Mucosa of rectum (tissue), 2 donors: ENCODE data around the gene NKX2-4.

Experiments
- H3K27ac ChIP-seq, 2 donors: one replicate each; pipeline ENCODE4 v1.7.0; 2013; ENCODE audit warnings: inconsistent platforms in 2 of 2, low read depth in 2 of 2, low read length in 2 of 2
- H3K27me3 ChIP-seq, 2 donors: one replicate each; pipeline ENCODE4 v1.7.0; 2013; ENCODE audit warnings: low read length in 2 of 2; ENCODE audit not compliant: control insufficient read depth in 2 of 2, insufficient read depth in 2 of 2
- H3K36me3 ChIP-seq, 2 donors: one replicate each; pipeline ENCODE4 v1.7.0; 2013; ENCODE audit warnings: low read length in 2 of 2; ENCODE audit not compliant: control insufficient read depth in 2 of 2, insufficient read depth in 2 of 2
- H3K4me1 ChIP-seq, 2 donors: one replicate each; pipeline ENCODE4 v1.7.0; 2013; ENCODE audit warnings: low read length in 2 of 2, mild to moderate bottlenecking in 1 of 2; ENCODE audit not compliant: control insufficient read depth in 2 of 2, insufficient read depth in 2 of 2
- H3K4me3 ChIP-seq, 2 donors: one replicate each; pipeline ENCODE4 v1.7.0; 2013; ENCODE audit warnings: low read length in 2 of 2
- H3K9ac ChIP-seq, 2 donors: one replicate each; pipeline ENCODE4 v1.7.0; 2013; ENCODE audit warnings: low read length in 2 of 2, low read depth in 1 of 2, mild to moderate bottlenecking in 1 of 2
- H3K9me3 ChIP-seq, 2 donors: one replicate each; pipeline ENCODE4 v1.7.0; 2013; ENCODE audit warnings: low read length in 2 of 2; ENCODE audit not compliant: control insufficient read depth in 2 of 2
- donor health status: healthy.
- donor health status: Normal muscosa, but diverticular disease.

Gene NKX2-4

GRCh38 chr20:21384308-21384892, 12.9 kb downstream of the NKX2-4 start:
- Histone ChIP-seq H3K27ac (no peak overlapping the region), H3K4me1 (no peaks in the 10 kb centered on the region), H3K4me3 (no peak overlapping the region), H3K36me3 (peaks cover 33 to 36% of the 10 kb centered on the region in 2 donors), H3K27me3 (no peaks in the 10 kb centered on the region), H3K9ac (no peak overlapping the region), H3K9me3 (no peaks in the 10 kb centered on the region)

- no peak overlapping the region for H3K9ac ChIP-seq
- no peaks in the 10 kb centered on the region for H3K9me3 ChIP-seq
- no peak overlapping the region for H3K27ac ChIP-seq
- peaks cover 30 to 31% of the 10 kb centered on the region in 2 donors for H3K36me3 ChIP-seq
- no peaks in the 10 kb centered on the region for H3K4me1 ChIP-seq
- H3K4me3 ChIP-seq: no peak overlapping the region
- no peaks in the 10 kb centered on the region for H3K27me3 ChIP-seq
Measured at GRCh38 chr20:21381619-21382018, 15.7 kb downstream of the NKX2-4 start.

- H3K9me3 ChIP-seq: no peaks in the 10 kb centered on the region
Measured at GRCh38 chr20:21380711-21381110, 16.6 kb downstream of the NKX2-4 start.

GRCh38 chr20:21378259-21378658, 19.1 kb downstream of the NKX2-4 start:
- Histone ChIP-seq H3K9ac (no peak overlapping the region), H3K36me3 (peaks cover 19 to 29% of the 10 kb centered on the region in 2 donors), H3K27me3 (no peaks in the 10 kb centered on the region), H3K4me1 (no peaks in the 10 kb centered on the region), H3K27ac (no peak overlapping the region), H3K4me3 (no peak overlapping the region), H3K9me3 (no peaks in the 10 kb centered on the region)

More at GRCh38 chr20:21380711-21381110, 16.6 kb downstream of the NKX2-4 start:
- H3K9ac ChIP-seq: no peak overlapping the region
- no peak overlapping the region for H3K27ac ChIP-seq
- H3K4me3 ChIP-seq: no peak overlapping the region
- H3K4me1 ChIP-seq: no peaks in the 10 kb centered on the region
- H3K36me3 ChIP-seq: peaks cover 22 to 29% of the 10 kb centered on the region in 2 donors
- no peaks in the 10 kb centered on the region for H3K27me3 ChIP-seq

- no peaks in the 10 kb centered on the region for H3K27me3 ChIP-seq
- no peaks in the 10 kb centered on the region for H3K4me1 ChIP-seq
- H3K4me3 ChIP-seq: no peak overlapping the region
- peaks cover 20 to 25% of the 10 kb centered on the region in 2 donors for H3K36me3 ChIP-seq
- H3K9ac ChIP-seq: no peak overlapping the region
- H3K9me3 ChIP-seq: no peaks in the 10 kb centered on the region
- no peak overlapping the region for H3K27ac ChIP-seq
Measured at GRCh38 chr20:21377701-21378100, 19.6 kb downstream of the NKX2-4 start.

- no peaks in the 10 kb centered on the region for H3K9me3 ChIP-seq
- peaks cover 15 to 20% of the 10 kb centered on the region in 2 donors for H3K36me3 ChIP-seq
- H3K27me3 ChIP-seq: no peaks in the 10 kb centered on the region
- no peak overlapping the region for H3K9ac ChIP-seq
- no peak overlapping the region for H3K4me3 ChIP-seq
- H3K4me1 ChIP-seq: no peaks in the 10 kb centered on the region
- no peak overlapping the region for H3K27ac ChIP-seq
Measured at GRCh38 chr20:21376626-21377025, 20.7 kb downstream of the NKX2-4 start.

- H3K4me1 ChIP-seq: no peaks in the 10 kb centered on the region
- H3K27me3 ChIP-seq: no peaks in the 10 kb centered on the region
- H3K4me3 ChIP-seq: no peak overlapping the region
- H3K9me3 ChIP-seq: no peaks in the 10 kb centered on the region
- no peak overlapping the region for H3K27ac ChIP-seq
- peaks cover 22 to 27% of the 10 kb centered on the region in 2 donors for H3K36me3 ChIP-seq
- H3K9ac ChIP-seq: no peak overlapping the region
Measured at GRCh38 chr20:21373436-21373835, 23.9 kb downstream of the NKX2-4 start.

GRCh38 chr20:21372016-21372415, 25.3 kb downstream of the NKX2-4 start:
- Histone ChIP-seq H3K9ac (no peak overlapping the region), H3K27me3 (no peaks in the 10 kb centered on the region), H3K4me1 (no peaks in the 10 kb centered on the region), H3K4me3 (no peak overlapping the region), H3K27ac (no peak overlapping the region), H3K36me3 (peaks cover 27 to 28% of the 10 kb centered on the region in 2 donors), H3K9me3 (no peaks in the 10 kb centered on the region)

GRCh38 chr20:21371193-21371592, 26.1 kb downstream of the NKX2-4 start:
- H3K4me1 ChIP-seq: no peaks in the 10 kb centered on the region
- H3K27ac ChIP-seq: no peak overlapping the region
- H3K36me3 ChIP-seq: peaks cover 32% of the 10 kb centered on the region in 2 donors
- no peaks in the 10 kb centered on the region for H3K27me3 ChIP-seq
- no peak overlapping the region for H3K9ac ChIP-seq
- no peaks in the 10 kb centered on the region for H3K9me3 ChIP-seq
- H3K4me3 ChIP-seq: no peak overlapping the region

- Histone ChIP-seq H3K9ac (no peak overlapping the region), H3K36me3 (peaks cover 32 to 39% of the 10 kb centered on the region in 2 donors)
Measured at GRCh38 chr20:21368791-21369190, 28.5 kb downstream of the NKX2-4 start.

More at GRCh38 chr20:21368791-21369190, 28.5 kb downstream of the NKX2-4 start:
- no peak overlapping the region for H3K4me3 ChIP-seq
- no peaks in the 10 kb centered on the region for H3K4me1 ChIP-seq
- H3K27ac ChIP-seq: no peak overlapping the region
- no peaks in the 10 kb centered on the region for H3K27me3 ChIP-seq
- H3K9me3 ChIP-seq: no peaks in the 10 kb centered on the region
